Right forelimb (tissue), 1 donor: Measurements from ENCODE around the gene PHOX2B.

Experiments used
- DNase-seq: peaks from one replicate; pipeline ENCODE4 v3.0.0-alpha.2; 2018

PHOX2B gene

GRCh38 chr4:41748571-41749475 lies at the start of gene PHOX2B:
TSS of gene PHOX2B (minus strand) at chr4:41748725. CDS start at chr4:41748610, 115 bp downstream.
- DNase-seq = no peak

- no peak for DNase-seq
Observed at GRCh38 chr4:41797260-41797659, 48.7 kb upstream of the PHOX2B start.

- DNase-seq = no peak
Observed at GRCh38 chr4:41796545-41797210, 48.2 kb upstream of the PHOX2B start.

- DNase-seq = no peak
Observed at GRCh38 chr4:41795796-41796385, 47.4 kb upstream of the PHOX2B start.

GRCh38 chr4:41792166-41792565 lies 43.6 kb upstream of the PHOX2B start:
- no peak for DNase-seq

- no peak for DNase-seq
Observed at GRCh38 chr4:41791557-41791956, 43.0 kb upstream of the PHOX2B start.

GRCh38 chr4:41787931-41788330 lies 39.4 kb upstream of the PHOX2B start:
- no peak for DNase-seq

- no peak for DNase-seq
Observed at GRCh38 chr4:41785665-41786064, 37.1 kb upstream of the PHOX2B start.

- DNase-seq = no peak
Observed at GRCh38 chr4:41784191-41784979, 35.9 kb upstream of the PHOX2B start.

- DNase-seq = no peak
Observed at GRCh38 chr4:41776466-41776865, 27.9 kb upstream of the PHOX2B start.

- DNase-seq = no peak
Observed at GRCh38 chr4:41763729-41764128, 15.2 kb upstream of the PHOX2B start.

GRCh38 chr4:41758884-41759283 lies 10.4 kb upstream of the PHOX2B start:
- DNase-seq = no peak

- DNase-seq = no peak
Observed at GRCh38 chr4:41757521-41758156, 9.1 kb upstream of the PHOX2B start.

GRCh38 chr4:41753942-41754341 lies 5.4 kb upstream of the PHOX2B start:
- DNase-seq = no peak

GRCh38 chr4:41752081-41752836 lies 3.7 kb upstream of the PHOX2B start:
- no peak for DNase-seq

- DNase-seq = no peak
Observed at GRCh38 chr4:41751449-41752061, 3.0 kb upstream of the PHOX2B start.

- peak; percentile 44 for DNase-seq
Observed at GRCh38 chr4:41750626-41751448, 2.3 kb upstream of the PHOX2B start.

GRCh38 chr4:41750121-41750625 lies 1.6 kb upstream of the PHOX2B start:
- peak; percentile 54 for DNase-seq

- DNase-seq = no peak
Observed at GRCh38 chr4:41749631-41750039, 1.1 kb upstream of the PHOX2B start.

- DNase-seq = no peak
Observed at GRCh38 chr4:41748074-41748570, 403 bp downstream of the PHOX2B start.
